ENCODE results near the gene SLC35F2. TPM values are rescaled to one million over a fixed set of nuclear protein-coding genes. Genes with fewer than 3 reads are reported as not detected.
A peak's percentile ranks its signal among the peaks of the same experiment; 100 is the strongest.

SLC35F2 gene
- total RNA-seq, 1 donor from 2014 or later = 72.7 TPM

GRCh38 chr11:107856180-107856980, 2.2 kb downstream of the SLC35F2 start:
- no peak for DNase-seq (ENCODE audit: low read depth)
- Histone ChIP-seq H3K4me3 (ENCODE audit: low read depth, low read length) (no peak overlapping the region), H3K36me3 (ENCODE audit: control insufficient read depth, insufficient read depth, low read length) (no peaks in the 10 kb centered on the region), H3K27me3 (ENCODE audit: control insufficient read depth, insufficient read depth, low read length) (no peaks in the 10 kb centered on the region)
- no peak for FAIRE-seq
- TF ChIP-seq CTCF (IDR thresholded peaks at IDR 0.05; ENCODE audit: insufficient read depth, low read length, severe bottlenecking) = no peak

- H3K27me3 ChIP-seq (ENCODE audit: control insufficient read depth, insufficient read depth, low read length) = no peaks in the 10 kb centered on the region
- DNase-seq (ENCODE audit: low read depth) (no peak), FAIRE-seq (no peak)
These were observed 5.5 kb downstream of the SLC35F2 start for GRCh38 chr11:107853070-107853469.

GRCh38 chr11:107851704-107852310, 6.8 kb downstream of the SLC35F2 start:
- H3K4me3 ChIP-seq (ENCODE audit: low read depth, low read length) = no peak overlapping the region
- no peak for TF ChIP-seq CTCF (IDR thresholded peaks at IDR 0.05; ENCODE audit: insufficient read depth, low read length, severe bottlenecking)
- DNase-seq (ENCODE audit: low read depth) (no peak), FAIRE-seq (no peak)
- H3K27me3 ChIP-seq (ENCODE audit: control insufficient read depth, insufficient read depth, low read length) = no peaks in the 10 kb centered on the region
- no peaks in the 10 kb centered on the region for H3K36me3 ChIP-seq (ENCODE audit: control insufficient read depth, insufficient read depth, low read length)

More at GRCh38 chr11:107853070-107853469, 5.5 kb downstream of the SLC35F2 start:
- H3K36me3 ChIP-seq (ENCODE audit: control insufficient read depth, insufficient read depth, low read length) = no peaks in the 10 kb centered on the region
- H3K4me3 ChIP-seq (ENCODE audit: low read depth, low read length) = no peak overlapping the region
- no peak for TF ChIP-seq CTCF (IDR thresholded peaks at IDR 0.05; ENCODE audit: insufficient read depth, low read length, severe bottlenecking)

- DNase-seq (ENCODE audit: low read depth) (peak; percentile 51), FAIRE-seq (peak; percentile 83)
These were observed 8.8 kb downstream of the SLC35F2 start for GRCh38 chr11:107849790-107850189.

GRCh38 chr11:107848345-107848744, 10.2 kb downstream of the SLC35F2 start:
- no peak for TF ChIP-seq CTCF (IDR thresholded peaks at IDR 0.05; ENCODE audit: insufficient read depth, low read length, severe bottlenecking)
- H3K4me3 ChIP-seq (ENCODE audit: low read depth, low read length) = no peak overlapping the region
- DNase-seq (ENCODE audit: low read depth) (no peak), FAIRE-seq (no peak)
- no peaks in the 10 kb centered on the region for H3K27me3 ChIP-seq (ENCODE audit: control insufficient read depth, insufficient read depth, low read length)
- no peaks in the 10 kb centered on the region for H3K36me3 ChIP-seq (ENCODE audit: control insufficient read depth, insufficient read depth, low read length)

More at GRCh38 chr11:107849790-107850189, 8.8 kb downstream of the SLC35F2 start:
- Histone ChIP-seq H3K36me3 (ENCODE audit: control insufficient read depth, insufficient read depth, low read length) (no peaks in the 10 kb centered on the region), H3K27me3 (ENCODE audit: control insufficient read depth, insufficient read depth, low read length) (no peaks in the 10 kb centered on the region), H3K4me3 (ENCODE audit: low read depth, low read length) (no peak overlapping the region)
- TF ChIP-seq CTCF (IDR thresholded peaks at IDR 0.05; ENCODE audit: insufficient read depth, low read length, severe bottlenecking) = no peak
